Kidney epithelial cell (primary cell): ENCODE measurements around the gene PIAS4. TPM values are rescaled to one million over a fixed set of nuclear protein-coding genes. Genes with fewer than 3 reads are reported as not detected.
"Not testable (repeated sequence)": the region's sequence is repeated elsewhere in the genome, so short reads cannot be mapped to it uniquely, and the experiment has no call there.

ENCODE experiments used
- DNase-seq: peaks from one replicate; pipeline ENCODE4 v3.0.0-alpha.2; 2010; ENCODE audit warnings: low read depth
- H3K27me3 ChIP-seq: 2 replicates; pipeline ENCODE4 v1.6.0; 2011; ENCODE audit warnings: low read length; ENCODE audit not compliant: control insufficient read depth, insufficient read depth
- H3K36me3 ChIP-seq: 2 replicates; pipeline ENCODE4 v1.5.1; 2011; ENCODE audit warnings: low read length; ENCODE audit not compliant: control insufficient read depth, insufficient read depth
- H3K4me3 ChIP-seq: 2 replicates; pipeline ENCODE4 v1.5.1; 2011; ENCODE audit warnings: low read depth, mild to moderate bottlenecking, control low read depth, low read length
- total RNA-seq: library from RNA; depleted of rRNA; stranded (reverse); fragments of >200 nt; gene quantifications from 2 replicates; pipeline ENCODE4 v1.2.3, GENCODE V29; 2015
- TF ChIP-seq, protein P1 (sequence below): IDR thresholded peaks from 2 replicates; pipeline ENCODE4 v1.5.1; 2011; ENCODE audit warnings: mild to moderate bottlenecking, moderate library complexity, low read length, control low read depth, inconsistent platforms; ENCODE audit not compliant: insufficient read depth, poor library complexity, severe bottlenecking

Gene PIAS4
- total RNA-seq, 1 donor from 2014 or later = 38.1 TPM

DNA sequence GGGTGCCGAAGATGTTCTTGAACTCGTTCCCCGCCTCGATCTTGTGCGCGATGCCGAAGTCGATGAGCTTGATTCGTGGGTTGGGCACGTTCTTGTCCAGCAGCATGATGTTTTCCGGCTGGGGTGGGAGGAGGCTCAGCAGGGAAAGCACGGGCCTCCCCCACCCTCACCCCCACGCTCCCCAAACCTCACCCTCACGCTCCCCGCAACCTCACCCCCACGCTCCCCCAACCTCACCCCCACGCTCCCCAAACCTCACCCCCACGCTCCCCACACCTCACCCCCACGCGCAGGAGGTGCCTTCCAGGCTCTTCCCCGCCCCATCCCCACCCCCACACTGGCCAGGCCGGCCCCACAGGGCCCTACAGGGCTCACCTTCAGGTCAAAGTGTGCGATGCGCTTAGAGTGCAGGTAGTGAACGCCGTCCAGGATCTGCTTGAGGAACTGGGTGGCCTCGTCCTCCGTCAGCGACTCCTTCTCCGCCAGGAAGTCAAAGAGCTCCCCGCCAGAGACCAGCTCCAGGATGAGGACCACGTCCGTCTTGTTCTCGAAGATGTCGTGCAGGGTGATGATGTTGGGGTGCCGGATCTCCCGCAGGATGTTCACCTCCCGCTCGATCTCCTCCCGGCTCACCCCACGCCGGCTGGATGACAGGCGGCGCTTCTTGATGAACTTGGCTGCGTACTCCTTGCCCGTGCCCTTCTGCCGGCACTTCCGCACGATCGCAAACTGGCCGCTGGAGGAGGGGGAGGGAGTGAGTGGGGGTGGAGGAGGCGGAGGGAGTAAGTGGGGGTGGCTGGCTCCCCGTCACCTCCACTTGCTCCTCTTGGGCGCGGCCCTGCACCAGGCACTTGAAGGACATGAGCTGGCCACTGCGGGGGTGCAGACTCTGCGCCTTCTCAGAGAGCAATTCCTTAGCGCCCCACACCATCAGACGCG is 43.0 kb upstream of the PIAS4 start:
- TF ChIP-seq, protein P1, sequence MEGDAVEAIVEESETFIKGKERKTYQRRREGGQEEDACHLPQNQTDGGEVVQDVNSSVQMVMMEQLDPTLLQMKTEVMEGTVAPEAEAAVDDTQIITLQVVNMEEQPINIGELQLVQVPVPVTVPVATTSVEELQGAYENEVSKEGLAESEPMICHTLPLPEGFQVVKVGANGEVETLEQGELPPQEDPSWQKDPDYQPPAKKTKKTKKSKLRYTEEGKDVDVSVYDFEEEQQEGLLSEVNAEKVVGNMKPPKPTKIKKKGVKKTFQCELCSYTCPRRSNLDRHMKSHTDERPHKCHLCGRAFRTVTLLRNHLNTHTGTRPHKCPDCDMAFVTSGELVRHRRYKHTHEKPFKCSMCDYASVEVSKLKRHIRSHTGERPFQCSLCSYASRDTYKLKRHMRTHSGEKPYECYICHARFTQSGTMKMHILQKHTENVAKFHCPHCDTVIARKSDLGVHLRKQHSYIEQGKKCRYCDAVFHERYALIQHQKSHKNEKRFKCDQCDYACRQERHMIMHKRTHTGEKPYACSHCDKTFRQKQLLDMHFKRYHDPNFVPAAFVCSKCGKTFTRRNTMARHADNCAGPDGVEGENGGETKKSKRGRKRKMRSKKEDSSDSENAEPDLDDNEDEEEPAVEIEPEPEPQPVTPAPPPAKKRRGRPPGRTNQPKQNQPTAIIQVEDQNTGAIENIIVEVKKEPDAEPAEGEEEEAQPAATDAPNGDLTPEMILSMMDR = no peak
- no peak overlapping the region for H3K4me3 ChIP-seq
- peaks cover 3% of the 10 kb centered on the region for H3K36me3 ChIP-seq
- no peak for DNase-seq
- no peaks in the 10 kb centered on the region for H3K27me3 ChIP-seq

DNA sequence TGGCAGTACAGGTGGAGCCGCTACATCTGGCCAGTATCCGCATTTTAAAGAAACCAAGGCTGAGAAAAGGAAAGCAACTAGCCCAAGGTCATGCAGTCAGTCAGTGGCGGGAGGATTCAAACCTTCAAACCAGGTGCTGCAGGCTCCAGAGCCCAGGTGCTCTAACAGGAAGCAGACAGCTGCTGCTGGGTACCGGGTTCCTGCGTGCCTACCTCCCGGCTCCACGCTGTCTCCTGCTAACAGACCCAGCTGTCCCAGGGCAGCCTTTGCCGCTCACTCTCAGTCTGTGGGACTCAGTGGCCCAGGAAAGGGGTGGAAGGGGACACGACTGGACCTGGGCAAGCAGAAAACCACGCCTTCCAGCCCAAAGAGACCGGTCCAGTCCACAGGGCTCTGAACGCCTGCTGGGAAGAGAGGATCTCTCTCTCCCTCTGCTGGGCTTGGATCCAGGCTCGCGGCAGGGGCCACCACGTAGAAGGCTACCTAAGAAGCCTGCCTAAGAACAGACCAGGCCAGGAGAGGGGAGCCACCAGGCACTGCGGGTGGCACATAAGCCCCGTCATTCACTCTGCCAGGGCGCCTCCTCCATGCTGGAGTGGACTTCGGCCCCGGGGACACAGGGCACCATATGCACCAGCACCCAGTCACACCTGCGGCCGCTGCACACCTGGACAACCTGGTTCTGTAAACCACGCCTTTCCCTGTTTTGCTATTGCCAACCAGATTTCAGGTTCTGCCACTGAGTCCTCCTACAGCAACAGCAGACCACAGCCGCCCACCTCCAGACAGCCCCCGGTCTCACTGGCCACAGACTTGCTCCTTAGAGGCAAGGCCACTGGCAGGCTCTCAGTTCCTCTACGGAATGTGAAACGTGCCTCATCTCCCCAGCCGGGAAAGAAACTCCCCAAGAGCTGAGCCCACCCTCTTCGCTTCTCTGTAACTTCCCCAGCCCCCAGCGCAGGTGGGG is 41.2 kb upstream of the PIAS4 start:
- H3K36me3 ChIP-seq = peaks cover 3% of the 10 kb centered on the region
- H3K27me3 ChIP-seq = no peaks in the 10 kb centered on the region
- no peak overlapping the region for H3K4me3 ChIP-seq
- DNase-seq = no peak
- TF ChIP-seq, protein P1 = no peak

DNA sequence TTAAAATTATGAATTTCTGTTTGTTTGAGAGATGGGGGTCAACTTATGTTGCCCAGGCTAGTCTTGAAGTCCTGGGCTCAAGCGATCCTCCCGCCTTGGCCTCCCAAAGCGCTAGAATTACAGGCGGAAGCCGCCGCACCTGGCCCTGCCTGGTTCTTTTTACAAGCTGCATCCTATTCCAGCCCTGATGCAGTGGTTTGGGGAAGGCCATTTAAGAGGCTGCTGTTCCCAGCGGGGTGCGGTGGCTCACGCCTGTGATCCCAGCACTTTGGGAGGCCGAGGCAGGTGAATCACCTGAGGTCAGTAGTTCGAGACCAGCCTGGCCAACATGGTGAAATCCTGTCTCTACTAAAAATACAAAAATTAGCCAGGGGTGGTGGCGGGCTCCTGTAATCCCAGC is 39.6 kb upstream of the PIAS4 start:
- H3K27me3 ChIP-seq, H3K4me3 ChIP-seq, H3K36me3 ChIP-seq, DNase-seq: not testable (repeated sequence)

DNA sequence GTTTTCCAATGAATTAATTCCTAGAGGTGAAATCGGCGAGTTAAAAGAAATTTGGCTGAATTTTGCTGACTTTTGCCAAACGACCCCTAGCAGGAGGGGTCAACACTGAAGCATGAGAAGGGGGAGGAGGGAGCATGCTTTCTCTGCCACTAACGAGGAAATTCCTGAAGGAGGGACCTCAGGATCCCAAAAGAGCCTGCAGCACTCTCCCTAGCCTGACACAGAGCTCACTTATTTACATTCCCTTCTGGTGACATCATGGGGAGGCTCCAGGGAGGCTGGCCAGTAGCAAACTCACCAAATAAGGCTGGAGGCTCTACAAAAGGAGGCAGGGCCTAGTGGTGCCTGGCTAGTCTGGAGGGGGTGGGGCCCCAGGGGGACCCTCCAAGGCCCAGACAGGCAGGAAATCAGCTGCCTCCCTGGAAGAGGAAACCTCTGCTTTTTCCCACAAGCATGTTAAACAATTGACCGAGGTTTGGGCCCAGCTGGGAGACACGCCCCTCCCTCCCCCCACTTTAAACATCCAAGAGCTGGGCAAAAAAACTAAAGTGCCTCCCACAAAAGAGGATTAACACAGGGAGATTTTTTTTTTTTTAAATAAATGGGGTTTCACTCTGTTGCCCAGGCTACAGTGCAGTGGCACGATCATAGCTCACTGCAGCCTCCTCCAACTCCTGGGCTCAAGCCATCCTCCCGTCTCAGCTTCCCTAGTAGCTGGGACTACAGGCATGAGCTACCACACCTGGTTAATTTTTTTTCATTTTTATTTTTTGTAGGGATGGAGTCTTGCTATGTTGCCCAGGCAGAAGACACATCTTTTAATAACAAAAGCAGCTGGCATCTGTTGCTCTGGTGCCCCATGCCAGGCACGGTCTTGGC is 38.7 kb upstream of the PIAS4 start:
- H3K27me3 ChIP-seq = no peaks in the 10 kb centered on the region
- peak overlapping the region; percentile 99 for H3K4me3 ChIP-seq
- TF ChIP-seq, protein P1 = no peak
- peak; percentile 98 for DNase-seq
- peaks cover 3% of the 10 kb centered on the region for H3K36me3 ChIP-seq

DNA sequence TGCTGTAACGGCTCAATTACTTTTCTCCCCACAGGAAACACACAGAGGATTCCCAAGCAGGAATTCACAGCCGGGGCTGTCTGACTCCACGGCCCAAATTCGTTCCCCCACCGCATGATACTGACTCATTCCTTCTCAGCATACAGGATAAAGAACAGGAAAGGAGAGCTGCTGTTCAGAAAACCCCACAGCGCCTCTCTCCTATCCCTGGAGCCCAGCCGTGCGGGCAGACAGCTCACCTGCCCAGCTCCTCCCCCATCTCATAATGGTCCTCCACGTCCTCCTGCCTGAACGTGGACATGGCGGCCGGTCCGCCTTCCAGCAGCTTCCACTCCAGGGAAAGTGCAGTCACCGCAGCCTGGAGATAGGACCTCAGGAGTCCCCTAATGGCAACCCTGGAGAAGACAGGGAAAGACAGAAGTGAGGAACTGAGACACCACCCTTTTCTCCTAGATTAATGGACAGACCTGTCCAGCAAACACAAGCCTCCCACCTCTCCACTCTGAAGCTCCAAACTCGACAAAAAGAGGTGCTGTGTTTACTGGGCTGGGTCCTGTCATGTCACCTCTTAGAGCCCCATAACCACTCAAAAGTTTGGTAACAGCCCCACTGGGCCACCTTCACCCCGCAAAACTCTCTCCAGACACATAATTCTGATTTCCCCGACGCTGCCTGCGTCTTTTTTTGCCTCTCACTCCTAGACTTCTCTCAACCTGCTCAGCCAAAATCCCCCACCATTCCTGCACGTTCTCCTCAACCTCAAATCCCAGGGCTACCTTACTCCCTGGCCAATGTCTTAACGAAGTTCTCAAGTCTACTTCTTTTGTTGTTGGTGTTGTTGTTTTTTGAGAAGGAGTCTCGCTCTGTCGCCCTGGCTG is 37.9 kb upstream of the PIAS4 start:
- peaks cover 2% of the 10 kb centered on the region for H3K36me3 ChIP-seq
- peak overlapping the region; percentile 99 for H3K4me3 ChIP-seq
- H3K27me3 ChIP-seq = no peaks in the 10 kb centered on the region
- TF ChIP-seq, protein P1 = peak; percentile 18
- peak; percentile 76 for DNase-seq
